ENCODE measurements around the gene CDH13. TPM values are rescaled to one million over a fixed set of nuclear protein-coding genes. Genes with fewer than 3 reads are reported as not detected.

CDH13 gene
- total and polyA plus RNA-seq, 8 donors = 0.12 to 21.4 (median 1.7) TPM; not detected in 1

GRCh38 chr16:83541231-83541630 lies 914.5 kb downstream of the CDH13 start:
- H3K27ac ChIP-seq = no peak overlapping the region
- WGBS, 5 donors = 38 to 72% (median 55%) methylated on average over 1 of the region's 1 CpG
- no peaks in the 10 kb centered on the region for H3K27me3 ChIP-seq
- no peaks in the 10 kb centered on the region for H3K4me1 ChIP-seq
- no peaks in the 10 kb centered on the region for H3K9me3 ChIP-seq
- no peak for TF ChIP-seq POLR2A (IDR thresholded peaks at IDR 0.05)
- no peak for TF ChIP-seq POLR2AphosphoS5 (IDR thresholded peaks at IDR 0.05)
- TF ChIP-seq, protein P1, sequence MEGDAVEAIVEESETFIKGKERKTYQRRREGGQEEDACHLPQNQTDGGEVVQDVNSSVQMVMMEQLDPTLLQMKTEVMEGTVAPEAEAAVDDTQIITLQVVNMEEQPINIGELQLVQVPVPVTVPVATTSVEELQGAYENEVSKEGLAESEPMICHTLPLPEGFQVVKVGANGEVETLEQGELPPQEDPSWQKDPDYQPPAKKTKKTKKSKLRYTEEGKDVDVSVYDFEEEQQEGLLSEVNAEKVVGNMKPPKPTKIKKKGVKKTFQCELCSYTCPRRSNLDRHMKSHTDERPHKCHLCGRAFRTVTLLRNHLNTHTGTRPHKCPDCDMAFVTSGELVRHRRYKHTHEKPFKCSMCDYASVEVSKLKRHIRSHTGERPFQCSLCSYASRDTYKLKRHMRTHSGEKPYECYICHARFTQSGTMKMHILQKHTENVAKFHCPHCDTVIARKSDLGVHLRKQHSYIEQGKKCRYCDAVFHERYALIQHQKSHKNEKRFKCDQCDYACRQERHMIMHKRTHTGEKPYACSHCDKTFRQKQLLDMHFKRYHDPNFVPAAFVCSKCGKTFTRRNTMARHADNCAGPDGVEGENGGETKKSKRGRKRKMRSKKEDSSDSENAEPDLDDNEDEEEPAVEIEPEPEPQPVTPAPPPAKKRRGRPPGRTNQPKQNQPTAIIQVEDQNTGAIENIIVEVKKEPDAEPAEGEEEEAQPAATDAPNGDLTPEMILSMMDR (IDR thresholded peaks at IDR 0.05) = no peak
- no peak for TF ChIP-seq EP300 (IDR thresholded peaks at IDR 0.05)
- intact Hi-C loops (cut with DNase I; ENCODE audit: low total_unique reads) = no loop called here
- H3K4me3 ChIP-seq = no peak overlapping the region
- H3K36me3 ChIP-seq = no peaks in the 10 kb centered on the region
- no peak for DNase-seq

GRCh38 chr16:83542491-83542890 lies 915.7 kb downstream of the CDH13 start:
- H3K27ac ChIP-seq = no peak overlapping the region
- no peaks in the 10 kb centered on the region for H3K36me3 ChIP-seq
- peaks cover 0 to under 1% (median 0%) of the 10 kb centered on the region in 4 donors for H3K9me3 ChIP-seq
- intact Hi-C loops (cut with DNase I; ENCODE audit: low total_unique reads) = no loop called here
- 59 to 72% (median 69%) methylated on average over 5 of the region's 5 CpGs for WGBS, 5 donors
- H3K4me1 ChIP-seq = no peaks in the 10 kb centered on the region
- no peak for TF ChIP-seq POLR2AphosphoS5 (IDR thresholded peaks at IDR 0.05)
- TF ChIP-seq POLR2A (IDR thresholded peaks at IDR 0.05) = no peak
- TF ChIP-seq EP300 (IDR thresholded peaks at IDR 0.05) = no peak
- TF ChIP-seq, protein P1 (IDR thresholded peaks at IDR 0.05) = no peak
- DNase-seq = no peak
- H3K4me3 ChIP-seq = no peak overlapping the region
- H3K27me3 ChIP-seq = no peaks in the 10 kb centered on the region

DNA sequence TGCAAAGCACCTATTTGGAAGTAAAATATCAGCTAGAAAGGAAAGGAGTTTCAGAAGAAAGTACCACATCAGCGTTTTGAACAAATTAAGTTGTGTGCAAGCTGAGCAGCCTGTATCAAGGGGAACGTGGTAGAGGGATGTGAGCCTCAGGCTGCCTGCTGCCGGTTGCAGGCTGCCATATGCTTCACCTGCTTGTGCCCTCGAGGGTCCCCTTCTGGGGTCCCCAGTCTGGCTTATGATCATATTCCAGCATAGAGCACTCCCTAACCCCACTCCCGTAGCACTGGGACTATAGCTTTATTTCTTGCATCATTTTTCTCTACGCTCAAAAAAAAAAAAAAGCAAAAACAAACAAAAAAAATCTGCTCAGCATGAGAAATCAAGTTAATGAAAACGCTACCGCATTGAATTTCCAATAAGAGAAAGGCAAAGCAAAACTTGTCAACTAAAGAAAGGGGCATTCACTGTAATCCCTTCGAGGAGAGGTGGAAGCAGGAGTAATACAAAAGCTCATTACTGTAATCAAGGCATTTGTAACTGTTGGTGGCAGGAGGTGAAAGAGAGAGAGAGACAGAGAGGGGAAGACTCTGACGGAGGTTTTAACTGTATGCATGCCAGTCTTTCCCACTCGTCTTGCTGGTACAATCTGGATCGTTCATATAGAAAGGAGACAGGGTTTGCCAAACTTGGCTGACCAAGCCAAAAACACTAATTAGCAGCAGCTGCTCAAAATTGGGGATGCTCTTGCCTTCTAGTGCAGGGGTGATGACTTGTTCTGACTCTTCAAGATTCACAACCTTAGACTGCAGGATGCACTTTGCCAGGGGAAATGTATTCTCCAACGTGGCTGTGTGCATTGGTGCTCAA lies 922.8 kb downstream of the CDH13 start:
- TF ChIP-seq POLR2AphosphoS5 (IDR thresholded peaks at IDR 0.05) (no peak), POLR2A (IDR thresholded peaks at IDR 0.05) (no peak), EP300 (IDR thresholded peaks at IDR 0.05) (no peak)
- TF ChIP-seq, protein P1 (IDR thresholded peaks at IDR 0.05) = no peak
- Histone ChIP-seq H3K4me3 (no peak overlapping the region), H3K36me3 (no peaks in the 10 kb centered on the region), H3K9me3 (peaks cover 0 to 8% (median 2%) of the 10 kb centered on the region in 4 donors), H3K27me3 (no peaks in the 10 kb centered on the region), H3K27ac (no peak overlapping the region), H3K4me1 (no peaks in the 10 kb centered on the region)
- intact Hi-C loops (cut with DNase I; ENCODE audit: low total_unique reads) = no loop called here
- 51 to 55% (median 54%) methylated on average over 13 of the region's 13 CpGs for WGBS, 5 donors
- no peak for DNase-seq

- H3K27me3 ChIP-seq = no peaks in the 10 kb centered on the region
- intact Hi-C loops (cut with DNase I; ENCODE audit: low total_unique reads) = no loop called here
- WGBS, 5 donors = 46 to 61% (median 53%) methylated on average over 4 of the region's 4 CpGs
- H3K36me3 ChIP-seq = no peaks in the 10 kb centered on the region
- H3K4me1 ChIP-seq = no peaks in the 10 kb centered on the region
- DNase-seq = no peak
- no peak for TF ChIP-seq POLR2AphosphoS5 (IDR thresholded peaks at IDR 0.05)
- TF ChIP-seq POLR2A (IDR thresholded peaks at IDR 0.05) = no peak
- TF ChIP-seq, protein P1 (IDR thresholded peaks at IDR 0.05) = no peak
- TF ChIP-seq EP300 (IDR thresholded peaks at IDR 0.05) = no peak
- peaks cover 0 to 8% (median 2%) of the 10 kb centered on the region in 4 donors for H3K9me3 ChIP-seq
- H3K27ac ChIP-seq = no peak overlapping the region
- no peak overlapping the region for H3K4me3 ChIP-seq
Measured at GRCh38 chr16:83550183-83550569, 923.4 kb downstream of the CDH13 start.
